Endothelial cell of umbilical vein (primary cell): Measurements from ENCODE around the gene NCEH1. TPM values are rescaled to one million over a fixed set of nuclear protein-coding genes. Genes with fewer than 3 reads are reported as not detected.
"Not testable (repeated sequence)": the region's sequence is repeated elsewhere in the genome, so short reads cannot be mapped to it uniquely, and the experiment has no call there.

Experiments
- BruUV-seq: library from RNA; stranded (reverse); fragments of 400-500 nt; replicated peaks from 2 replicates; lab custom pipeline; 2021; lab: Mats Ljungman, UMichigan
- CTCF ChIA-PET: fragments of 300-600, 350-600 bp; sonication (Branson Sonifier 250); formaldehyde crosslinking; loops from one replicate; lab custom pipeline; 2021; ENCODE audit warnings: antibody characterized with exemption, inconsistent platforms; lab: Charles Lee
- POLR2A ChIA-PET: fragments of 300-600, 350-600 bp; sonication (Branson Sonifier 250); formaldehyde crosslinking; loops from one replicate; lab custom pipeline; 2021; ENCODE audit warnings: antibody characterized with exemption, inconsistent platforms; lab: Charles Lee
- DNase-seq: peaks from one replicate; pipeline ENCODE4 v3.0.0-alpha.2; 2011; ENCODE audit warnings: low read depth, low spot score
- FAIRE-seq: peaks from 2 replicates; lab custom pipeline; 2011; peaks lifted over from hg19 to GRCh38; lab: Jason Lieb, UNC
- H2AFZ ChIP-seq: 2 replicates; pipeline ENCODE4 v1.6.0; 2012; ENCODE audit warnings: low read depth, low read length, control low read depth, inconsistent platforms
- H3K27ac ChIP-seq: 2 replicates; pipeline ENCODE4 v1.5.1; 2011; ENCODE audit warnings: low read depth, mild to moderate bottlenecking, control low read depth, low read length, moderate library complexity; ENCODE audit not compliant: insufficient read depth
- H3K27me3 ChIP-seq, 2 experiments: 2 replicates each; pipeline versions ENCODE4 v1.6.0 to v1.6.1; 2011; ENCODE audit warnings: low read length in 2 of 2, mixed read lengths in 1 of 2; ENCODE audit not compliant: control insufficient read depth in 2 of 2, insufficient read depth in 2 of 2
- H3K36me3 ChIP-seq, 2 experiments: 2 replicates in 1 of 2; 3 replicates in 1 of 2; pipeline ENCODE4 v1.5.1; 2011; ENCODE audit warnings: low read length in 2 of 2, mild to moderate bottlenecking in 1 of 2, moderate library complexity in 1 of 2; ENCODE audit not compliant: control insufficient read depth in 2 of 2, insufficient read depth in 2 of 2; ENCODE audit errors: extremely low read depth in 1 of 2
- H3K4me1 ChIP-seq: 3 replicates; pipeline ENCODE4 v1.5.1; 2011; ENCODE audit warnings: mild to moderate bottlenecking, low read length; ENCODE audit not compliant: control insufficient read depth, insufficient read depth; ENCODE audit errors: extremely low read depth
- H3K4me2 ChIP-seq: 2 replicates; pipeline ENCODE4 v1.6.1; 2011; ENCODE audit warnings: low read length, control low read depth, mixed read lengths; ENCODE audit not compliant: insufficient read depth
- H3K4me3 ChIP-seq, 3 experiments: fragments of 200-600 bp in 1 of 3; sonication (generic), shearing (Covaris generic) in 1 of 3; replicated peaks in 1 of 3; 2 replicates each; pipeline ENCODE4 v1.5.1; 2011 to 2016; ENCODE audit warnings: control low read depth in 3 of 3, low read length in 3 of 3, mild to moderate bottlenecking in 2 of 3, inconsistent platforms in 1 of 3, low read depth in 1 of 3, moderate library complexity in 1 of 3; ENCODE audit not compliant: insufficient read depth in 1 of 3
- H3K79me2 ChIP-seq: 2 replicates; pipeline ENCODE4 v1.6.0; 2012; ENCODE audit warnings: low read length, inconsistent platforms; ENCODE audit not compliant: control insufficient read depth, insufficient read depth
- H3K9ac ChIP-seq: replicated peaks from 2 replicates; pipeline ENCODE3; 2011; ENCODE audit warnings: low read length, control low read depth; ENCODE audit not compliant: insufficient read depth; ENCODE audit errors: extremely low read depth
- H3K9me1 ChIP-seq: replicated peaks from 3 replicates; pipeline ENCODE4 v1.6.0; 2011; ENCODE audit warnings: mild to moderate bottlenecking, low read length; ENCODE audit not compliant: control insufficient read depth, insufficient read depth; ENCODE audit errors: extremely low read depth
- H3K9me3 ChIP-seq: replicated peaks from 2 replicates; pipeline ENCODE4 v1.5.1; 2012; ENCODE audit warnings: low read length, inconsistent platforms; ENCODE audit not compliant: control insufficient read depth, insufficient read depth
- H4K20me1 ChIP-seq: replicated peaks from 2 replicates; pipeline ENCODE3; 2011; ENCODE audit warnings: mild to moderate bottlenecking, low read length; ENCODE audit not compliant: control insufficient read depth, insufficient read depth; ENCODE audit errors: extremely low read depth
- CTCF ChIP-seq, 2 donors: IDR thresholded peaks; 1 replicate in 1 of 2; 2 replicates in 1 of 2; pipeline ENCODE4 v1.5.1; 2011; ENCODE audit warnings: low read length in 2 of 2, mild to moderate bottlenecking in 2 of 2, moderate library complexity in 2 of 2, control low read depth in 1 of 2, inconsistent platforms in 1 of 2, low read depth in 1 of 2; ENCODE audit not compliant: insufficient read depth in 1 of 2; ENCODE audit errors: extremely low read depth in 1 of 2
- EZH2 ChIP-seq: IDR thresholded peaks from 2 replicates; pipeline ENCODE4 v1.6.1; 2012; ENCODE audit warnings: borderline replicate concordance, low read depth, mild to moderate bottlenecking, moderate library complexity, low read length, inconsistent platforms; ENCODE audit not compliant: severe bottlenecking
- FOS ChIP-seq: IDR thresholded peaks from 2 replicates; pipeline ENCODE4 v1.6.1; 2011; ENCODE audit warnings: mild to moderate bottlenecking, low read length, moderate library complexity, borderline replicate concordance; ENCODE audit not compliant: insufficient read depth
- GATA2 ChIP-seq: IDR thresholded peaks from 2 replicates; pipeline ENCODE4 v1.7.0; 2011; ENCODE audit warnings: low read depth, mild to moderate bottlenecking, moderate library complexity, mixed read lengths, low read length; ENCODE audit not compliant: insufficient read length, insufficient read depth
- JUN ChIP-seq: IDR thresholded peaks from 2 replicates; pipeline ENCODE4 v1.6.1; 2011; ENCODE audit warnings: borderline replicate concordance, low read depth; ENCODE audit not compliant: insufficient read length, insufficient read depth
- MYC ChIP-seq: IDR thresholded peaks from one replicate; pipeline ENCODE4 v1.6.1; 2011; ENCODE audit warnings: mild to moderate bottlenecking, low read depth, low read length
- POLR2A ChIP-seq: IDR thresholded peaks from 2 replicates; pipeline ENCODE4 v1.6.1; 2012; ENCODE audit warnings: low read depth, mild to moderate bottlenecking, control low read depth, low read length
- POLR2AphosphoS5 ChIP-seq: IDR thresholded peaks from 2 replicates; pipeline ENCODE4 v1.6.1; 2012; ENCODE audit warnings: low read depth, mild to moderate bottlenecking, control low read depth, low read length, moderate library complexity; ENCODE audit not compliant: insufficient read depth
- dilution Hi-C: fragments of 300-500 bp; cut with MboI; formaldehyde crosslinking; loops from one replicate; pipeline ENCODE4 v1.15.0; 2019; ENCODE audit warnings: low sequenced_read_pairs; ENCODE audit not compliant: extremely low pct_ligation_motif_present
- intact Hi-C: fragments of 100-400 bp; cut with micrococcal nuclease; formaldehyde crosslinking; loops from one replicate; pipeline ENCODE4 v1.10.0; 2022
- polyA plus RNA-seq, 4 experiments: library from polyadenylated mRNA; depleted of rRNA in 3 of 4; stranded (reverse) in 3 of 4; unstranded in 1 of 4; fragments of >200 nt; gene quantifications; 2 replicates each; pipeline versions ENCODE4 v1.2.1 to v1.2.3, GENCODE V29; 2011 to 2012; ENCODE audit warnings: missing spikeins in 1 of 4
- total RNA-seq: library from RNA; stranded (reverse); gene quantifications from 2 replicates; pipeline ENCODE4 v1.2.3, GENCODE V29; 2021
- TF ChIP-seq, protein P1 (sequence below): IDR thresholded peaks from 2 replicates; pipeline ENCODE4 v1.6.1; 2011; ENCODE audit not compliant: insufficient read depth, insufficient read length

The NCEH1 gene
- total and polyA plus RNA-seq, 2 donors (not counting 3 experiments of a cell fraction or from before 2014, with no cell fraction given), result 10.0 to 20.3 TPM

DNA sequence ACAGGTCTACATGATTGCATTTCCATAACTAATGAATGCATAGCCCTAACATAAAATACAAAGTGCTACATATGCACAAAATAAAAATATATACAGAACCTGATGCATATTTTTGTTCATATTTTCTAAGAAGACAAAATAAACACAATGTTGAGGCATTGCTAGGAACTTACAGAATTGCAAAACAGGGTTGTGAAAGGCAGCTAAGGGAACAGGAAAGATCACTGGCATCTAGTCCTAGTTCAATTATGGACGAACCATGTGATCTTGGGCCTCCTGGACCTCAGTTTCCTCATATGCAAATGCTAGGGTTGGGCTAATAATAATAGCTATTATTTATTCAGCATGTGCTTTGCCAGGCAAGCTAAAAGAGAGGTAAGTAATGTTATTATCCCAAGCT is 15.5 kb upstream of the NCEH1 start:
- H2AFZ ChIP-seq, result no peak overlapping the region
- no TSS peak for BruUV-seq
- DNase-seq (no peak), FAIRE-seq (no peak)
- no peaks in the 10 kb centered on the region for H3K36me3 ChIP-seq
- ChIA-PET POLR2A (no interaction called here), CTCF (interaction anchor here (0.9 to 2.3 kb wide), 4 partner anchors 9 to 53 kb away, joined by 3 to 7 read pairs (median 4); no protein-coding TSS in a partner anchor)
- no peaks in the 10 kb centered on the region for H3K4me1 ChIP-seq
- H3K79me2 ChIP-seq, result no peaks in the 10 kb centered on the region
- H3K4me3 ChIP-seq, result no peak overlapping the region
- no peak overlapping the region for H3K27ac ChIP-seq
- no peak overlapping the region for H3K4me2 ChIP-seq
- no peaks in the 10 kb centered on the region for H3K9me3 ChIP-seq
- intact Hi-C loops, result no loop called here
- dilution Hi-C loops, result no loop called here
- H3K9ac ChIP-seq, result no peak overlapping the region
- H3K27me3 ChIP-seq, result no peaks in the 10 kb centered on the region
- TF ChIP-seq POLR2A (no peak), JUN (no peak), CTCF (IDR thresholded peaks at IDR 0.05; ENCODE audit: extremely low read depth in 1 of 2, insufficient read depth in 1 of 2, low read depth in 1 of 2, low read length in 2 of 2) (no peak), FOS (no peak), MYC (no peak), GATA2 (no peak), EZH2 (no peak), POLR2AphosphoS5 (no peak)
- TF ChIP-seq, protein P1, sequence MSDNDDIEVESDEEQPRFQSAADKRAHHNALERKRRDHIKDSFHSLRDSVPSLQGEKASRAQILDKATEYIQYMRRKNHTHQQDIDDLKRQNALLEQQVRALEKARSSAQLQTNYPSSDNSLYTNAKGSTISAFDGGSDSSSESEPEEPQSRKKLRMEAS, result no peak
- H4K20me1 ChIP-seq, result no peaks in the 10 kb centered on the region
- no peaks in the 10 kb centered on the region for H3K9me1 ChIP-seq

- DNase-seq, H3K36me3 ChIP-seq, H4K20me1 ChIP-seq, H3K9me1 ChIP-seq, H3K4me1 ChIP-seq, dilution Hi-C loops, POLR2A ChIA-PET, FAIRE-seq, intact Hi-C loops, CTCF ChIA-PET, H3K9ac ChIP-seq, H3K27me3 ChIP-seq, H3K27ac ChIP-seq, H2AFZ ChIP-seq, H3K9me3 ChIP-seq, H3K4me2 ChIP-seq, H3K4me3 ChIP-seq, H3K79me2 ChIP-seq, BruUV-seq: not testable (repeated sequence)
Measured at GRCh38 chr3:172722536-172723040, 11.7 kb upstream of the NCEH1 start.
